Measurements from ENCODE around the gene POLN. TPM values are rescaled to one million over a fixed set of nuclear protein-coding genes. Genes with fewer than 3 reads are reported as not detected.
A peak's percentile ranks its signal among the peaks of the same experiment; 100 is the strongest.

Gene POLN
- total and polyA plus RNA-seq, 2 donors from 2014 or later, result 1.3 to 3.8 TPM

- DNase-seq (peak in 2 of 5 donors; percentile 70 to 78), FAIRE-seq (no peak)
- no peak overlapping the region for H3K27ac ChIP-seq (ENCODE audit: low read depth in 2 of 2, low read length in 2 of 2)
- H3K27me3 ChIP-seq (ENCODE audit: control insufficient read depth, insufficient read depth, low read length), result no peaks in the 10 kb centered on the region
- H3K36me3 ChIP-seq (ENCODE audit: control insufficient read depth in 2 of 3, insufficient read depth in 3 of 3, low read length in 3 of 3), result no peaks in the 10 kb centered on the region
- intact Hi-C loops (cut with DNase I), result no loop called here
- H3K9ac ChIP-seq (ENCODE audit: low read length in 3 of 3), result no peak overlapping the region
- no peaks in the 10 kb centered on the region for H3K9me3 ChIP-seq (ENCODE audit: control insufficient read depth in 2 of 3, insufficient read depth in 1 of 3, low read length in 3 of 3)
- TF ChIP-seq, protein P1, sequence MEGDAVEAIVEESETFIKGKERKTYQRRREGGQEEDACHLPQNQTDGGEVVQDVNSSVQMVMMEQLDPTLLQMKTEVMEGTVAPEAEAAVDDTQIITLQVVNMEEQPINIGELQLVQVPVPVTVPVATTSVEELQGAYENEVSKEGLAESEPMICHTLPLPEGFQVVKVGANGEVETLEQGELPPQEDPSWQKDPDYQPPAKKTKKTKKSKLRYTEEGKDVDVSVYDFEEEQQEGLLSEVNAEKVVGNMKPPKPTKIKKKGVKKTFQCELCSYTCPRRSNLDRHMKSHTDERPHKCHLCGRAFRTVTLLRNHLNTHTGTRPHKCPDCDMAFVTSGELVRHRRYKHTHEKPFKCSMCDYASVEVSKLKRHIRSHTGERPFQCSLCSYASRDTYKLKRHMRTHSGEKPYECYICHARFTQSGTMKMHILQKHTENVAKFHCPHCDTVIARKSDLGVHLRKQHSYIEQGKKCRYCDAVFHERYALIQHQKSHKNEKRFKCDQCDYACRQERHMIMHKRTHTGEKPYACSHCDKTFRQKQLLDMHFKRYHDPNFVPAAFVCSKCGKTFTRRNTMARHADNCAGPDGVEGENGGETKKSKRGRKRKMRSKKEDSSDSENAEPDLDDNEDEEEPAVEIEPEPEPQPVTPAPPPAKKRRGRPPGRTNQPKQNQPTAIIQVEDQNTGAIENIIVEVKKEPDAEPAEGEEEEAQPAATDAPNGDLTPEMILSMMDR (IDR thresholded peaks at IDR 0.05; ENCODE audit: borderline replicate concordance, extremely low read depth, insufficient read depth), result no peak
- H3K4me3 ChIP-seq (ENCODE audit: low read length in 3 of 3), result peak overlapping the region in 1 of 3 donors; percentile 60
- peaks cover 0 to 4% (median 0%) of the 10 kb centered on the region in 3 donors for H3K4me1 ChIP-seq (ENCODE audit: control insufficient read depth in 2 of 3, insufficient read depth in 2 of 3, low read depth in 1 of 3, low read length in 3 of 3)
These were observed 199.5 kb downstream of the POLN start for GRCh38 chr4:2042204-2042946.

DNA sequence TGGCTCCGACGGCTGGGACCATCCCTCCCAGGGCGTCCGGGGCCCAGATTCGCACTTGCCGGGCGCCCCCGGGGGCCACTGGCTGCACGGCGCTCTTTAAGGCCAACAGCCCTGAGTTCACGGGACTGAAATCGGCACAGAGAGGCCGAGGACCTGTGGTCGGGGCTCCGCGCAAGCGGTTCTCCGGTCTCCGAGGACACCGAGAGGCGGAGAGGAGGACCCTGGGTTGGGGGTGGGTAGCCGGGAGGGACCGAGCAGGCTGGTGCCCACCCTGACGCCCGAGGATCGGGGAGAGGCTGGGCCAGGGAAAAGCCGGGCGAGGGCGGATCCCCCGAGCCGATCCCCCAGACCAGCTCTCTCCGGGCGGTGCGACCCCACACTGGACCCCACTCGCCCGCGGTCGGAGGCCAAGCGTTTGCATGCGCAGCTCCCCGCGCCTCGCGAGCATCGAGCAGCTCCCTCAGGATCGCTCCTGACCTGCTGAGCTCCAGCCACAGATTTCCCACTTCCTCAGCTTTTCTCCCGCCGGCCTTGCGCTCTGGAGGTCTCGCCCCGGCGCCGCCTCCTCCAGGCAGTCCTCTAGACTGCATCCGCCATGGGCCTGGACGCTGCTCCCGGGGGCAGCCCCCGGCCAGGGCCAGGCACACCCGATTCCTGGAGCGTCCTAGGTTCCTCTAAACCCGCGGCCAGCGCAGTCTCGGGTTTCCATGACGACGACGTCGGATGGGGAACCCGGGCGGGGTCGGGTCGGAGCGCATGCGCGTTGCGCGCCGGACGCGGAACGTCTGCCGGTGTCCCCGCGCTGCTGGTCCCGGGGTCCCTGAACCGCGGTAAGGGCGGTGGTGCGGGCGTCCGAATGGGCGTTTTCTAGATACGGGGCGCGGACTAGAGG, 200.4 kb downstream of the POLN start:
- no peaks in the 10 kb centered on the region for H3K36me3 ChIP-seq (ENCODE audit: control insufficient read depth in 2 of 3, insufficient read depth in 3 of 3, low read length in 3 of 3)
- H3K4me3 ChIP-seq (ENCODE audit: low read length in 3 of 3), result peak overlapping the region; percentile 16 to 60 (median 39)
- no peak overlapping the region for H3K9ac ChIP-seq (ENCODE audit: low read length in 3 of 3)
- TF ChIP-seq, protein P1 (IDR thresholded peaks at IDR 0.05; ENCODE audit: borderline replicate concordance, extremely low read depth, insufficient read depth), result no peak
- no peaks in the 10 kb centered on the region for H3K9me3 ChIP-seq (ENCODE audit: control insufficient read depth in 2 of 3, insufficient read depth in 1 of 3, low read length in 3 of 3)
- intact Hi-C loops (cut with DNase I), result no loop called here
- H3K27ac ChIP-seq (ENCODE audit: low read depth in 2 of 2, low read length in 2 of 2), result no peak overlapping the region
- H3K27me3 ChIP-seq (ENCODE audit: control insufficient read depth, insufficient read depth, low read length), result no peaks in the 10 kb centered on the region
- H3K4me1 ChIP-seq (ENCODE audit: control insufficient read depth in 2 of 3, insufficient read depth in 2 of 3, low read depth in 1 of 3, low read length in 3 of 3), result peaks cover 0 to 4% (median 0%) of the 10 kb centered on the region in 3 donors
- FAIRE-seq (no peak), DNase-seq (peak; percentile 79 to 92 (median 88))

DNA sequence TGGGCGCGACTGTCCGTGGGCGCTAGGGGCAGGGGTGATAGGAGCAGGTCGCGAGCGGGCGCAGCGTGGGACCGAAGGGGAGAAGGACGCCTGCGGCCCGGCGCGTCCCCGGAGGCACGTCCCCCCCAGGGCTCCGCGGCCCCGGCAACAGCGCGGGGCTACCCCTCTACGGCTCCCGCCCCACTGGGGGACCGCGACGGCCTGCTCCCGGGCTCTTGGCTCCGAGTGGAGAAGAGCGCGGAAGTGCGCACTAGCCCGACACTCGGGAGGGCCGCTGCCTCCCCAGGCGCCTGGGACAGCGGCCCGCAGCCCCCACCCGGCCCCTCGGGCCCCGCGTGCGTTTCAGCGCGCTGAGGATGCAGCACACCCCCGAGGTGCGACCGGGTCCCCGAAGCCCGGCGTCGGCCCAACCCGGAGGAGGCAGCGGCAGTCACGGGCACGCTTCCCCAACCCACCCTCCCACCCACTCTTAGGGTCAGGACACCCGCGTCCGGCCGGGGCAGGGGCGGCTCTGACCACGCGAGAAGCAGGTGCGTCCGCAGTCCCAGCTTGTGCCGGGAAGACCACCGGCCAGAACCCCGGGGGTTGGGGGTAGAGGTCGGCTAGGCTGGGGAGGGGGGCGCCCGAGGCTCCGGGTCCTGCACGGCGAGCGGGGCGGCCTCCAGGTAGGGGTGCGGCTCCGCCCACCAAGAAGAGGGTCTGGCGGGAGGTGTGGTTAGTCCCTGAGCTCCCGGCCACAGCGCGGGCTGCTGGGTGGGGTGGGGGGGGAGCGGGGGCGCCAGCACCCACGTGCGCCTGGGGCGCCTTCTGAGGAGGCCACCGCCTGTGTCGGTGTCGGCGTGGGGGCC, 201.3 kb downstream of the POLN start:
- Histone ChIP-seq H3K4me1 (ENCODE audit: control insufficient read depth in 2 of 3, insufficient read depth in 2 of 3, low read depth in 1 of 3, low read length in 3 of 3) (peaks cover 0 to 4% (median 0%) of the 10 kb centered on the region in 3 donors), H3K4me3 (ENCODE audit: low read length in 3 of 3) (no peak overlapping the region), H3K27me3 (ENCODE audit: control insufficient read depth, insufficient read depth, low read length) (no peaks in the 10 kb centered on the region), H3K9me3 (ENCODE audit: control insufficient read depth in 2 of 3, insufficient read depth in 1 of 3, low read length in 3 of 3) (no peaks in the 10 kb centered on the region), H3K36me3 (ENCODE audit: control insufficient read depth in 2 of 3, insufficient read depth in 3 of 3, low read length in 3 of 3) (no peaks in the 10 kb centered on the region), H3K9ac (ENCODE audit: low read length in 3 of 3) (no peak overlapping the region), H3K27ac (ENCODE audit: low read depth in 2 of 2, low read length in 2 of 2) (no peak overlapping the region)
- FAIRE-seq (no peak), DNase-seq (peak in 2 of 5 donors; percentile 63 to 75)
- TF ChIP-seq, protein P1 (IDR thresholded peaks at IDR 0.05; ENCODE audit: borderline replicate concordance, extremely low read depth, insufficient read depth), result no peak
- intact Hi-C loops (cut with DNase I), result no loop called here
